G401.6 (cell line): ENCODE results near the gene SNRPB.
"Not testable (repeated sequence)": the region's sequence is repeated elsewhere in the genome, so short reads cannot be mapped to it uniquely, and the experiment has no call there.

Source experiments
- FAIRE-seq: peaks from 2 replicates; lab custom pipeline; 2012; peaks lifted over from hg19 to GRCh38; lab: Jason Lieb, UNC

Gene SNRPB

DNA sequence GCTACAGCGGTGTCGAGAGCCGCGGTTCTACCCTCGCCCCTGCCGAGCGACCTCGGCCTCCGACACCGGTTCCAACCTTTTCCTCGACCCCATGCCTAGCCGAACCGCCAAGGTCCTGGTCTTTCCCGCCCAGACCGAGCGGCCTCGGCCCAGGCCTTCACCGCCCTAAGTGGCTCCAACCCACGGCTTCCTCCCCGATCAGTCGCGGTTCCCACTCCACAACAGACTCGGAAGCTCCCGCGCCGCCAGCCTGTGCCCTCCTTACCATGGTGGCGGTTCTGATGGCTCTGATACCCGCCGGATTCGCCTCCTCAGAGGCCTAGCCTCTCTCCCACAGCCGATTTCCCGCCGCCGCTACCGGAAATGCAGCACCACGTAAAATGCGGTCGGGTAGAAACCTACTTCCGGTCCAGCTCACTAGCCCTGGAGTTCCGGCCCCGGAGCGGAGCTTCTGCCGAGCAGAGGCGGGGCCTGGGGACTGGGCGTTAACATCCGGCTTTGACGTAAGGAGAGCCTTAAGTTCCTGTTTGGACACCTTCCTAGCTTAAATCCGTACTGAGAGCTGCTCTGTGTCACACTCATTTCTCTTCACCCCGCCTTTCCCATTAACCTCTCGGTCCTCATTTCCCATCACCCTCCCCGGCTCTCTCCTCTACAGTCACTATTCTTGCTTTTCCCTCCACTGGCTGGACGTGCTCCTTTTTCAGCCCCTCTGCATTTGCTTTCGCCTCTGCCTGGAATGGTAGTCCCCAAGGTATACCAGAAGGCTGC lies at the start of gene SNRPB:
SNRPB (minus strand) TSS at position 367 of the 771 bp plus-strand sequence; CDS start at position 268, 99 bp downstream.
- FAIRE-seq: peak; percentile 98

DNA sequence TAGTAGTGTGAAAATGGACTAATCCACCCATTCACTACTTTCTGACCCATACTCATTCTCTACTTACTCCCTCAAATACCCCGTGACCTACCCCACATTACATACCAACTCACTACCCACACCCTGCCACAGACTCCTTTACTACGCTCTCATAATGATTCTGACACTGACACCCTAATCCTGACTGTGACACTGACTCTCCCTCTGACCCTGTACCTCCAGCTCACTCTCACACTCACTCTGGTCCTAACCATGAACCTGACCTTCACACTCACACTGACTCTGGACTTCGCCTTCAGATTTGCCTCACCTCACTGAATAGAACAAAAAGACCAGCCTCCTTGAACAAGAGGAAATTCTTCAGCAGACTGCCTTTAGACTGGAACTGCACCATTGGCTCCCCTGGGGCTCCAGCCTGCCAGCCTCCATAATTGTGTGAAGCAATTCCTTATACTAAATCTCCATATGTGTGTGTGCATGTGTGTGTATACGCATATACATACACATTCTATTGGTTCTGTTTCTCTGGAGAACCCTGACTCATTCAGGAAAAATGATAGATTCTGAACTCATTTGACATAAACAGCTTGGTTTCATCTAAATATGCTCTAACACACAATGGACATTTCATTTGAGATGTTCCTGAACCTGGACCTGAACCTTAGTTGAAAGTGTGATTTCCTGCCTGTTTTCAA lies 48.7 kb upstream of the SNRPB start:
- no peak for FAIRE-seq

DNA sequence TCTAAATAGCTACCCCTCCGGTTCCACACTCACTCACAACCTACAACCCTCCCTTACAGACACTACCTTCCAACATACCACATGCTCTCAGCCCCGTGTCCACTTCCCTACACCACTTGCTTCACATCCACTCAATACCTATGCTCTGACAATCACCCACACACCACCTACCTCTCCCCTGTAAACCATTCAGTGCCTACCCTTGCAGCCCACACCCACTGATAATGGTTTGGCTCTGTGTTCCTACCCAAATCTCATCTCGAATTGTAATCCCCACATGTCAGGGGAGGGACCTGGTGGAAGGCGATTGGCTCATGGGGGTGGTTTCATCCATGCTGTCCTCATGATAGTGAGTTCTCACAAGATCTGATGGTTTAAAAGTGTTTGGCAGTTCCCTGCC lies 48.0 kb upstream of the SNRPB start:
- no peak for FAIRE-seq

DNA sequence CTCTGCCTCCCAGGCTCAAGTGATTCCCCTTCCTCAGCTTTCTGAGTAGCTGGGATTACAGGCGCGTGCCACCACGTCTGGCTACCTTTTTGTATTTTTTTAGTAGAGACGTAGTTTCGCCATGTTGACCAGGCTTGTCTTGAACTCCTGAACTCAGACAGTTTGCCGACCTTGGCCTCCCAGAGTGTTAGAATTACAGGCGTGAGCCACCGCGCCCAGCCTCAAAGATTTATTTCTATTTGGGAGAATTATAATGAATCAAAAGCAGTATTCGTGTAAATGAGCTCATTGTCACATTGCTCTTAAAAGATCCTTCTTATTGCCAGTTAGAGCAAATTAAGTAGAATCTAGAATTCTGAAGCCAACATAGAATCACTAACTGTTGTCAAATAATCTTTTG lies 47.5 kb upstream of the SNRPB start:
- FAIRE-seq: no peak

DNA sequence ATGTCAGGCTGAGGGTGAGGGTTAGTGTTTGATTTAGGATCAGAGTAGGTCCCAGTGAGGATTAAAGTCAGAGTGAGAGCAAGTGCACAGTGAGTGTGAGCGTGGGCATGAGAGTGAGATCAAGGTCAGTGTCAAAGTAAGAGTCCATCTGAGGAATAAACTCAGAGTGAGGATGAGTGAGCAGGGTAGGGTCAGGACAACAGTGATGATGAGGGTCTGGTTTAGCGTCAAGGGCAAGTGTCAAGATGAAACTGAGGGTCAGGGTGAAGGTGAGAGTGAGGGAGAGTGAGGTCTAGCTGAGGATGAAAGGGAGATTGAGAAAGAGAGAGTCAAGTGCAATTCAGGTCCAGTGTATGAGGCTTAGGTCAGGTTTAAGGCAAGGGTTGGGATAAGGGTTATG lies 45.8 kb upstream of the SNRPB start:
- no peak for FAIRE-seq

DNA sequence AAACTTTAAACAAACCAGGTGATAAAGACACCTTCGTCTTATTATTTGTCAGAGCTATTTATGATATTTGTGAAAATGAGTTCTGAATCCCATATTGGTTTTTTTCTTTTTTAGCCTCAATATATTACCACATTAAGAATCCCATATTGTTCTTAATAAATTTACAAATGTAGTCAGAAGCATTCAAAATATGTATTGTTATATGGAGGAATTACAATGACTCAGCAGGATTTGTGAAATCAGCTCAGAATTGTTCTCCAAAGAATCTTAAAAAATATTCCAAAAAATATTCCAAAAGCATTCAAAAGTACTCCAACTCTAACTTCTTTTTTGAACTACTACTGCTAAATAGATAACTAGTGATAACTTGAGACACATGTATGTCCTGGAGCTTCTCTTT lies 44.6 kb upstream of the SNRPB start:
- no peak for FAIRE-seq

DNA sequence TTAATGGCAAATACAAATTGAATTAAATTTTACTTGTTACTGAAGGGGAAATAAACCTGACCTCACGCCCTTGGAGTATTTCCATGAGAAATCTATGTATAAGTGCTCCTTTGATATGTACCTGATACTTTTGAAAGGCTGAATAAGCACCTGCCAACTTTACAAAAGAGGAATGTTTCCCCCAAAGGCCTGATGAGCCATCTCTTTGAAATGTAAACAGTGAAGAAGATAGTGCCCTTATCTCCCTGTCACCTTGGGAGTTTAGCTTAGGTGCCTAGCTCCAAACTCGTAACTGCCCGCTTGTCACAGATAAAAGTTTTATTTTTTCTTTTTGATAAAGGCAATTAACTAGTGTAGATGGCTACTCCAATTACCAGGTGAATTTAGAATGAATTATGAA lies 39.2 kb upstream of the SNRPB start:
- FAIRE-seq: no peak

DNA sequence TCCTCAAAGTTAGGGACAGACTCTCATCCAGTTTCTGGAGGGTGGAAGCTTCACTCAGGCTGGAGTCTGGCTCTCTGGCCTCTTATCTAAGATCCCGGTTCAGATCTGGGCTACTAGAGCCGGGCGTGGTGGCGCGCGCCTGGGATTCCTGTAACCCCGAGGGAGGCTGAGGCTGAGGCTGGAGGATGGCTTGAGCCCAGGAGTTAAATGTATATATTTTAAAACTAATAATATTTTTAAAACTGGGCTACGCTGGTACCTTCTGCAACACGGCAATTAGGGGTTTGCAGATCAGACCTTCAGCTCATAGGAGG lies 38.8 kb upstream of the SNRPB start:
- FAIRE-seq: no peak

DNA sequence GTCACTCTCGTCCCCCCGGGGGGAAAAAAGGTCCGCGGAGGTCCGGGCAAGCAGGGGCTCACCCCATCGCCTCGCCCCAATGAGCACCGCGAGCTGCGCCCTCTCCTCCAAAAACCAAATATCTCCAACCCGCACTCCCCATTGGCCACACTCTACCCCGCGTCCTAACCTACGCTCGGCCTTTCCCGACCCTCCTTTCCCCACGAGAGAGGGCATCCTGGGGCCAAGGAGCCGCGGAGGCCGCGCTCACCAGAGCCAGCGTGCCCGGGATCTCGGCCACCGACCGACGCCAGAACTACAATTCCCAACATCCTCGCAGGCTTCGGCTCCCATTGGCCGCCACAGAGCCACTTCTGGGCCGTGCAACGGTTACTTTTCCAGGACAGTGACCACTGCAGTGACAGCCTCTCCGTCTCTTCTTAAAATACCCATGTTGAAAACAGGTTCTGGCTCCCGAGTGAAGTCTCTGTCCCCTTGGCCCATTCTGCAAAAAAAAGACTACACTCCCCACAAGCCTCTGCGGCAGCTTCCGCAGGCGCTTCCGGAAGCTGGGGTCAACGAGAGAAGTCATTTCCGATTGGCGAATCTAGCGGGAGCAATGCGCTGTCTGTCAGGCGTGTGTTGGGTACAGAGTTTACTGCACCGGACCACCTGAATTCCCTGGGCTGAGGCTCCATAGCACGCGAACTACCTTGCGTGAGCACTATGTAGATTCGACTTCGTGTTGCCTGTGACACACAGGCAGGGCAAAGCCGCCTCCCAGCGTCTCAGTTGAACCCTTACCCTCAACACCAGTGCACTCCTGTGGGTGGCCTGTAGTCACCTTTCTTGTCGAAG lies 38.3 kb upstream of the SNRPB start, which contains the start of gene ZNF343:
ZNF343 (minus strand) TSS at position 285 of the 837 bp plus-strand sequence. CDS start 15,020 bp downstream, outside the sequence.
- FAIRE-seq: peak; percentile 25

DNA sequence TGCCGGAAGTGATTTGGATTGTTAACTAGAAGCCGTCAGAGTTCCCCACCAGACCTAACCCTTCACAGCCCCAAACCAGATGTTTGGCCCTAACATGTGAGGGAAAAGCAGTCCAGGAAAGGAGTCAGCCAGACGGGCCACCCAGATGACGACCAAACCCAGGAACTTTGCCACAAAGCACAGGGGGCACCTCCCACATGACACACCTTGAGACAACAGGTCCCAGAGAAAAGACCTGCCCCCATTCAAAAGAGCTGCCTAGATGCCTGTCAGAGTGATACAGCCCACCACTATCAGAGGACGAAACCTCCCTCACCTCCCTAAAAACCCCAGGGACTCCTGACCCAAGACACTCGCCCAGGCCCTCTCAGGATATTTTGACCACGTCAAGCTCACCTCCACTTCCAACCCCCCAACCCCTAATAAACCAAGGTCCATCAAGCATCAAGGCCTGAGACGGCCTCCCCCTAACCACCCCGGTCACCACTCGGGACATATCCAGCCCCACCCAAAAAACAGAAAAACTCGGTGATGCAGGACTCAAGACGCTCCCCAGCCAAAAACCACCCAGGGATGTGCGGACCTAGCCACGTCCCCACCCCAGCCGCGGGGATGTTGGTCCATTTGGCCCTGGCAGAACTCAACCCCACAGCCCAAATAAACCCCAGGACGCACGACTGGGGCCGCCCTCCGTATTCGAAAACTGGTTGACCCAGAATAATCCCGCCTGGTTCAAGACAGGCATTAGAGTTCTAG lies 37.5 kb upstream of the SNRPB start:
- no peak for FAIRE-seq

DNA sequence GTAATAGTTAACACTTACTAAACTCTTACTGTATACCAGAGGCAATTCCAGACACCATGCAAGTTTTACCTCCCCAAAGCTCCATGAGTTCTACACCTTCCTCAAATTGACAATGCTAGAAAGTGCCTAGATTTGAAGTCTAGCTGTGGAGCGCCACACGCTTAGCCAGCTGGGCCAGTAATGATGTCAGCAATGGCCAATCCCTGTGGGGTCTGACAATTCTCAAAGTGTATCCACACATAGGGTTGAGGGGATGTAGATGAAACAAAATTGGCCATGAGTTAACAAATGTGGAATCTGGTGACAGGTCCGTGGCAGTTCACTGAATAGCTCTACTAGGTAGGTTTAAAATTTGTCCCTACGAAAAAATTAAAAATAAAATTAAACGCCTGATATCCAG lies 36.9 kb upstream of the SNRPB start:
- FAIRE-seq: no peak

DNA sequence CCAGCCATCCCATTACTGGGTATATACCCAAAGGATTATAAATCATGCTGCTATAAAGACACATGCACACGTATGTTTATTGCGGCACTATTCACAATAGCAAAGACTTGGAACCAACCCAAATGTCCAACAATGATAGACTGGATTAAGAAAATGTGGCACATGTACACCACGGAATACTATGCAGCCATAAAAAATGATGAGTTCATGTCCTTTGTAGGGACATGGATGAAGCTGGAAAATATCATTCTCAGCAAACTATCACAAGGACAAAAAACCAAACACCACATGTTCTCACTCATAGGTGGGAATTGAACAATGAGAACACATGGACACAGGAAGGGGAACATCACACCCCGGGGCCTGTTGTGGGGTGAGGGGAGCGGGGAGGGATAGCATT lies 35.8 kb upstream of the SNRPB start:
- not testable (repeated sequence) for FAIRE-seq

DNA sequence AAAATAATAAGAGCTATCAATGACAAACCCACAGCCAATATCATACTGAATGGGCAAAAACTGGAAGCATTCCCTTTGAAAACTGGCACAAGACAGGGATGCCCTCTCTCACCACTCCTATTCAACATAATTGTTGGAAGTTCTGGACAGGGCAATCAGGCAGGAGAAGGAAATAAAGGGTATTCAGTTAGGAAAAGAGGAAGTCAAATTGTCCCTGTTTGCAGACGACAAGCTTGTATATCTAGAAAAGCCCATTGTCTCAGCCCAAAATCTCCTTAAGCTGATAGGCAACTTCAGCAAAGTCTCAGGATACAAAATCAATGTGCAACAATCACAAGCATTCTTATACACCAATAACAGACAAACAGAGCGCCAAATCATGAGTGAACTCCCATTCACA lies 34.2 kb upstream of the SNRPB start:
- FAIRE-seq: not testable (repeated sequence)

DNA sequence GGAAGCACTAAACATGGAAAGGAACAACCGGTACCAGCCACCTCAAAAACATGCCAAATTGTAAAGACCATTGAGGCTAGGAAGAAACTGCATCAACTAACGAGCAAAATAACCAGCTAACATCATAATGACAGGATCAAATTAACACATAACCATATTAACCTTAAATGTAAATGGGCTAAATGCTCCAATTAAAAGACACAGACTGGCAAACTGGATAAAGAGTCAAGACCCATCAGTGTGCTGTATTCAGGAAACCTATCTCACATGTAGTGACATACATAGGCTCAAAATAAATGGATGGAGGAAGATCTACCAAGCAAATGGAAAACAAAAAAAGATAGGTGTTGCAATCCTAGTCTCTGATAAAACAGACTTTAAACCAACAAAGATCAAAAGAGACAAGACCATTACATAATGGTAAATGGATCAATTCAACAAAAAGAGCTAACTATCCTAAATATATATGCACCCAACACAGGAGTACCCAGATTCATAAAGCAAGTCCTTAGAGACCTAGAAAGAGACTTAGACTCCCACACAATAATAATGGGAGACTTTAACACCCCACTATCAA lies 32.3 kb upstream of the SNRPB start:
- not testable (repeated sequence) for FAIRE-seq

DNA sequence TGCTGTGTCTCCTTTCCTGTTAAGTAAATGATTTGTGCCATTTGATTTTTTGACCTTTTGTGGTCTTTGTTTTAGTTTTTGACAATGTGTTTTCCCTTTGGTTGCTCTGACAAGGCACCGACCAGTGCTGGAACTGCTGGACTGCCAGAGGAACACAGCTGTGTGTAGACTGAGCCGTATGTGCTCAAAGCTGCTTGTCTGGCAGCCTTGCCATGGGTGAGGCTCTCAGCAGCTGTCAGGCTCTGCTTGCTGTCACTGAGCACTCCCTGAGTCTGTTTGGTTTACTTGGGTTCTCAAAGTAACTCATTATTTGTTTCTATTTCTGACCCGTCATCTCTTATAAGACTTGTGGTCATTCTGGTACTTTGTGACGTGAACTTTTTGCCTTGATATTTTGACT lies 15.1 kb upstream of the SNRPB start:
- no peak for FAIRE-seq

DNA sequence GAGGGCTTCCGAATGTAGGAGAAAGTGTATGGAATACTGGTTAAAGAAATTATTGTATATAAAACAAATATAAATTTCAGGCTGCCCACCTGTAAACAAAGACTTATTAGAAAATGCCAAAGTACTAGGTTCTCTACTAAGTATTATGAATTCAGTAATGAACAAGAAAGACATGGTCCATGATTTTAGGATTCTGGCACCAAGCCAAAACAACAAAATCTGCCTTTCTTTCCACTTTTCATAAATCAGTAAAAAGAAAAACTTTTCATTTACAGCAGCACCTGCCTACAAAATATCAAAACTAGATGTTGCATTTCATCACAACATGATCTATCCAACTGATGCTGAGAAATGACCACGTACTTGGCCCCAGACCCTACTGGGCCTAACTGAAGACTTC lies 14.5 kb upstream of the SNRPB start:
- no peak for FAIRE-seq

DNA sequence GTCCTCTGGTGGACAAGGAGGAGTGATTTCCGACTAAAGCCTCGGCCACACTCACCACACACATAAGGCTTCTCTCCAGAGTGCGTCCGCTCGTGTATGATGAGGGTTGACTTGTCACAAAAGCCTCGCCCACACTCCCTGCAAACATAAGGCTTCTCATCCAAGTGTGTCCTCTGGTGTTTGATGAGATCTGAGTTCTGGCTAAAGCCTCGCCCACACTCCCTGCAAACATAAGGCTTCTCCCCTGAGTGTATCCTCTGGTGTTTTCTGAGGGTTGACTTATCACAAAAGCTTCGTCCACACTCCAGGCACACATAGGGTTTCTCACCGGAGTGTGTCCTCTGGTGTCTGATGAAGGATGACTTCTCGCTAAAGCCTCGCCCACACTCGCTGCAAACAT lies 12.9 kb upstream of the SNRPB start:
- no peak for FAIRE-seq

DNA sequence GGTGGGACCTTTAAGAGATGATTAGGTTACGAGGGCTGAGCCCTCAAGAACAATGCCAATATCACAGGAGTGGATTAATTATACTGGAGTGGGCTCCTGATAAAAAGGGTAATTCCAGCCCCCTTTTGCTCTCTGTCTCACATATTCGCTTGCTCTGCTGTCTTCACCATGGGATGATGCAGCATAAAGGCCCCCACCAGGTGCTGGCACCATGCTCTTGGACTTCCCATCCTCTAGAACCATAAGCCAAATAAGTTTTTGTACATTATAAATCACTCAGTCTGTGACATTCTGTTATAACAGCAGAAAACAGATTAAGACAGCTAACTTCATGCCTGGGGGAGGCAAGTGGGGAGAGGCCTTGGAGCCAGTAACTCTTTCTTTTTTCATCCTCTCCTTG lies 9.8 kb upstream of the SNRPB start:
- no peak for FAIRE-seq

DNA sequence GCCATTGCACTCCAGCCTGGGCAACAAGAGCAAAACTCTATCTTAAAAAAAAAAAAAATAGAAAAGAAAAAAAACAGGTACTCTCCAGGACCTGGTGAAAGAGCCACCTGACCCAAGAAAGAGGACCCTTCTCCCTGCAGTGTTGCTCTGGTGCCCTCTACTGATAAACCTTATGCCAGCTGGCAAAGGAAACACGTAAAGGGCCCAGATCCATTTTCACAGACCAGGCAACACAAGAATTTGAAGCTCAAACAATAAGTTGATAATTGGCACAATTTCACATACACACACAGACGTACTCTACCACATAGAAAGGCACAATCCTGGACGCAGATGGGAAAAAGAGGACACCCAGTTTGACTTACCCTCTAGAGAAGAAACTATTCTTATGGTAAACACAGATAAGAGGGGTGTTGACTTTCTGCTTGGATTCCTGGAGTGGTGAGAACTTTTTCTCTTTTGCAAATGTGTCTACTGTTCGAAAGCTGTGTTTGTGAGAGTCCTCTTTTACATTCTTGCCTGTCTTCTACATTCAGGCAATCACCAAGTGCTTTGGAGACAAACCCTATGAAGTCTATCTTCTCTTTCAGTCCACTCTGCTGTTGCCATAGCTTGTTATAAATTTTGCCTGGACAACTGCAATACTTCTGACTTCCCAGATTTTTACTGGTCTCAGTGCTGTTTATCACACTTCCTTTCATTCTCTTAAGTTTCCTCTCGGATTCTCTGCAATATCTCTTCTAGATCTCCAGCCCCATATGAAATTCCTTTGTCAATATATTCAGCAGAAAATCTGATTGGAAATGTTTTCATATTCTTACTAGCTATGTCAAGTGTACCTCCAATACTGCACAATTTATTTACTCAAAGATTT lies 6.4 kb upstream of the SNRPB start:
- FAIRE-seq: no peak

DNA sequence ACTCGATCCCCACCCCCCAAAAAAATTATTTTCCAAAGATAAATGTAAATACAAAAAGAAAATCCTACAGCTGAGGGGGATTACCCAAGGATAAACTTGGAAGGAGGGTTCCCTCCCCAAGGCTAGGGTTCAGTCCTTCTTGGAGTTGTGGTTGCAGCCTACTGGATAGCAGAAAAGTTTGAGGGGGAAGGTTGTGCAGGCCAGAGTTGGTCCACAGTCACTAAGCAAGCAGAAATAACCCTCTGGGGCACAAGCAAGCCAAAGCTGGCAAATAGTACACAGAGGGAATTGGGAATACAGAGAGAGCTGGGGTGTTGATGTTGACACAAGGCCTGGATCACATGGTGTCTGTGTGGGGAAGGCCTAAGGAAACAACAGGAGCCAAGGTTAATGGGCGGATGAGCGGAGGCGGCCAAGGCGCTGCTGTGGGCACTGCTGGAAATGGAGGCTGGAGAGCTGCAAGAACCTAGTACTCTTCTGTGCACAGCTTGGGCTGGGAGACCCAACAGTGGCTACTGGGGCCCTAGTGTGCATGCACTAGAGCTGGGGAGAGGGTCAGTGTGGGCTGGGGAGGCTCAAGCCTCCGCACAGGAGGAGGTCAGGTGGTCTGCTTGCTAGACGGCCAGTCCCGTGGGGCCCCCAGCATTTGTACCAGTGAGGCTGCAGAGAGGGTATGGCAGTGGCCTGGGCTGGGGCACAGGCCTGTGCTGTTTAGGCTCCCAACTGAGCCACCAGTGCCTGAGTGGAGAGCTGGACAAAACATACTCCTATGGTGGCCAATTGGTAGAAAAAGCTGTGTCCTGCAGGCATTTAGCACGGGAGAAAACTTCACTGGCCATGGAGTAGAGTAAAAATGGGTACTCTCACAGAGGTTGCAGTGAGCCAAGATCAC lies 5.5 kb upstream of the SNRPB start:
- no peak for FAIRE-seq
